Testis (tissue), 3 donors: ENCODE results near the gene NXPE4. TPM values are rescaled to one million over a fixed set of nuclear protein-coding genes. Genes with fewer than 3 reads are reported as not detected.

ENCODE experiments used
- DNase-seq: peaks from one replicate; pipeline ENCODE4 v3.0.0-alpha.2; 2019
- H3K27ac ChIP-seq, 2 donors: fragments of 200-600 bp; sonication (generic); one replicate each; pipeline ENCODE4 v1.5.1; 2019
- H3K27me3 ChIP-seq: fragments of 200-600 bp; sonication (generic); one replicate; pipeline ENCODE4 v1.5.1; 2019
- H3K36me3 ChIP-seq: fragments of 200-600 bp; sonication (generic); one replicate; pipeline ENCODE4 v1.5.1; 2017; ENCODE audit warnings: low read depth; ENCODE audit errors: missing control alignments
- H3K4me1 ChIP-seq: fragments of 200-600 bp; sonication (generic); one replicate; pipeline ENCODE4 v1.5.1; 2019
- H3K4me3 ChIP-seq, 2 donors: fragments of 200-600 bp; sonication (generic); one replicate each; pipeline ENCODE4 v1.5.1; 2017 to 2019
- H3K9me3 ChIP-seq: fragments of 200-600 bp; sonication (generic); one replicate; pipeline ENCODE4 v1.5.1; 2017
- POLR2A ChIP-seq: fragments of 450-650 bp; IDR thresholded peaks from one replicate; pipeline ENCODE4 v1.6.1; 2017; ENCODE audit warnings: antibody characterized with exemption, mild to moderate bottlenecking, moderate library complexity
- WGBS, 2 donors: methylation state at CpG; one replicate each; pipeline ENCODE4 v1.1.5; 2018; 5-methylcytosine and 5-hydroxymethylcytosine counted together
- intact Hi-C: fragments of 100-400 bp; cut with DNase I; formaldehyde crosslinking; loops from one replicate; pipeline ENCODE4 v1.15.1; 2023; ENCODE audit warnings: low total_unique reads
- polyA plus RNA-seq: library from polyadenylated mRNA; stranded (reverse); fragments of 350-450 nt; fragmentation: Illumina TruSeq; extraction: RNeasy Lipid Tissue Mini Kit (QIAGEN cat#74804); gene quantifications from one replicate; pipeline ENCODE4 v1.2.3, GENCODE V29; 2014; ENCODE audit warnings: low read depth, low replicate concordance; ENCODE audit not compliant: insufficient read depth
- total RNA-seq, 2 donors: library from RNA; depleted of rRNA; stranded (reverse); fragments of >200 nt; gene quantifications; one replicate each; pipeline ENCODE4 v1.2.3, GENCODE V29; 2016
- TF ChIP-seq, protein P1 (sequence below), 3 experiments: fragments of 450-650 bp in 2 of 3; fragments of 200-600 bp in 1 of 3; sonication (generic) in 1 of 3; IDR thresholded peaks; one replicate each; pipeline ENCODE4 v1.5.1; 2016 to 2019; ENCODE audit warnings: antibody characterized with exemption in 3 of 3, mild to moderate bottlenecking in 2 of 3, moderate library complexity in 1 of 3

NXPE4 gene
- total and polyA plus RNA-seq, 3 donors from 2014 or later, result not detected

DNA sequence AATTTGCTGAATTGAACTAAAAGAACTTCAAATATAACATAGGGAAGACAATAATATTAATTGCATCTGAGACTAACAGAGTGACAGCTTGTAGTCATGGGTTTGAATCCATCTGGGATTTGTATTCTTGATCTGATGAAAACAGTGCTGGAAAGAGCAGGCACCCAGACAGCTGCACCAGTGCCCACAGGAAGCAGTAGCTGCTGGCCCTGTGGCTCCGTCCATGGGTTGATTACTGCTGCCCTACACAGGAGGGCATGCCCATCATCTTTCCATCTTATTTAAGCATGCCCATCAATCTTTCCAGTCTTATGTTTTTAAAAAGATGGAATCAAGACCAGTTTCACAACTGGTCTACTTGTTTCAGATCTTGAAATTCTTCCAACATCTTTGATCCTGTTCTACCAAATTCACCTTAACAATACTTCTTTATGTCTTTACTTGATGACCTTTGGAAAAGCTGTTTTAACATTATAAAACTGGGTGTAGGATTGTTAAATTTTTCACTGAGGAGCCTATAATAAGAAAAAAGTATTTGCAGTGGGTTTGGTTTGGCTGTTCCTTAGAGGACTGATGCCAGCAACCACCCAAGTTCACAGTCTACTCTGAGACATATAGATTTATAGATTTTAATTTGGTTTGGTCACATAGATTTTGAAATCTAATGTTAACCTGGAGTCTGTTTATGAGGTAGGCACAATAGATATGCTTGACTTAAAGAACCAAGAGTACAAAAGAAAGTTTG lies 761 bp upstream of the NXPE4 start:
- TF ChIP-seq POLR2A, result no peak
- TF ChIP-seq, protein P1, sequence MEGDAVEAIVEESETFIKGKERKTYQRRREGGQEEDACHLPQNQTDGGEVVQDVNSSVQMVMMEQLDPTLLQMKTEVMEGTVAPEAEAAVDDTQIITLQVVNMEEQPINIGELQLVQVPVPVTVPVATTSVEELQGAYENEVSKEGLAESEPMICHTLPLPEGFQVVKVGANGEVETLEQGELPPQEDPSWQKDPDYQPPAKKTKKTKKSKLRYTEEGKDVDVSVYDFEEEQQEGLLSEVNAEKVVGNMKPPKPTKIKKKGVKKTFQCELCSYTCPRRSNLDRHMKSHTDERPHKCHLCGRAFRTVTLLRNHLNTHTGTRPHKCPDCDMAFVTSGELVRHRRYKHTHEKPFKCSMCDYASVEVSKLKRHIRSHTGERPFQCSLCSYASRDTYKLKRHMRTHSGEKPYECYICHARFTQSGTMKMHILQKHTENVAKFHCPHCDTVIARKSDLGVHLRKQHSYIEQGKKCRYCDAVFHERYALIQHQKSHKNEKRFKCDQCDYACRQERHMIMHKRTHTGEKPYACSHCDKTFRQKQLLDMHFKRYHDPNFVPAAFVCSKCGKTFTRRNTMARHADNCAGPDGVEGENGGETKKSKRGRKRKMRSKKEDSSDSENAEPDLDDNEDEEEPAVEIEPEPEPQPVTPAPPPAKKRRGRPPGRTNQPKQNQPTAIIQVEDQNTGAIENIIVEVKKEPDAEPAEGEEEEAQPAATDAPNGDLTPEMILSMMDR (IDR thresholded peaks at IDR 0.05), result no peak
- intact Hi-C loops, result no loop called here
- H3K4me1 ChIP-seq, result no peaks in the 10 kb centered on the region
- no peak overlapping the region for H3K4me3 ChIP-seq
- no peaks in the 10 kb centered on the region for H3K27me3 ChIP-seq
- H3K27ac ChIP-seq, result no peak overlapping the region
- H3K36me3 ChIP-seq, result no peaks in the 10 kb centered on the region
- H3K9me3 ChIP-seq, result no peaks in the 10 kb centered on the region
- no peak for DNase-seq
- WGBS, 2 donors, result 32 to 64% methylated on average over 1 of the region's 1 CpG

DNA sequence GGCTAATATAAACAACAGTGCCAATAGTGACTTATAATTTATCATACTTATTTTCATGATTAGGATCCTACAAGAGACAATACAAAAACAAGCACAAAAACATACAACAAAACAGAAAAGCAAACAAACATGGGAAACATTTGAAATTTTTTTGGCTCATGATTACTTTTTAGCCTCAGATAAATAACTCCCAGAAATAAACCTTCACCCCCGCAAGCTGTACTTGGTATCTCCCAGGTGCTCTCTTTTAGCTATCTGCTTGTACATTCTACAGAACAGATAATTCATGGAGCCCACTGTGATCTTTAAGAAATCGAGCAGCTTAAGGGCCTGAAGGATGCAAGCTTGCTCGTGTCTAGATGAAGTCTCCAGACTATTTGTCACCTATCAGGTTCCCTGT lies 883 bp downstream of the NXPE4 start:
- no peaks in the 10 kb centered on the region for H3K9me3 ChIP-seq
- no peak overlapping the region for H3K27ac ChIP-seq
- H3K4me1 ChIP-seq, result no peaks in the 10 kb centered on the region
- 70 to 76% methylated on average over 3 of the region's 3 CpGs for WGBS, 2 donors
- intact Hi-C loops, result no loop called here
- no peaks in the 10 kb centered on the region for H3K27me3 ChIP-seq
- no peak for DNase-seq
- H3K4me3 ChIP-seq, result no peak overlapping the region
- H3K36me3 ChIP-seq, result no peaks in the 10 kb centered on the region
- TF ChIP-seq, protein P1 (IDR thresholded peaks at IDR 0.05), result no peak
- no peak for TF ChIP-seq POLR2A

DNA sequence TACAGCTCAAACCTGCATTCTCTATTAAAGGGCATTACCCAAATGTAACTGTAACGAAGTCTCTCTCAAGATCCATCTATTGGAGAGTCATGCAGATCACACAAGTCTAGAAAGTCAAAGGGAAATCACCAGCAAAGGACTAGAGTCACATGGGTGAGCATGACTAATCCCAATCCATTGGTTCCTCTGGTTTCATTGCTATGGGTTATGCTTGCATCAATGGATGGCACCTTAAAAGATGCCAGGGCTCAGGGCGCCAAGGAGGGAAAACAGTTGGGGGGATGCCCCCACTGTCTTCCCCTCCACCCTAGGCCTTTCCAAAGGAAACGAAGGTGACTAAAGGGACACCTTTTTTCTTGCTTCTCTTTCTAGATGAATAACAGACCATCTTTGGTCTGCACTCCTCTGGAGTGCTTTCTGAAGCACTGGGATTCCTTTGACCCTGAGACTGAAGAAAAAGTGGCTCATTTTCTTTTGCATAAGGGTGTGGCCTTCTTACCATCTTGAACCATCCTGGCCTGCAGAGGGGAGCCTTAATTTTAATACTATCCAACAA lies 8.1 kb downstream of the NXPE4 start:
- no peak for DNase-seq
- TF ChIP-seq, protein P1 (IDR thresholded peaks at IDR 0.05), result no peak
- no peak for TF ChIP-seq POLR2A
- Histone ChIP-seq H3K27ac (no peak overlapping the region), H3K4me1 (no peaks in the 10 kb centered on the region), H3K36me3 (no peaks in the 10 kb centered on the region), H3K4me3 (no peak overlapping the region), H3K27me3 (no peaks in the 10 kb centered on the region), H3K9me3 (peaks cover 2% of the 10 kb centered on the region)
- intact Hi-C loops, result no loop called here
- WGBS, 2 donors, result 81 to 92% methylated on average over 3 of the region's 3 CpGs

DNA sequence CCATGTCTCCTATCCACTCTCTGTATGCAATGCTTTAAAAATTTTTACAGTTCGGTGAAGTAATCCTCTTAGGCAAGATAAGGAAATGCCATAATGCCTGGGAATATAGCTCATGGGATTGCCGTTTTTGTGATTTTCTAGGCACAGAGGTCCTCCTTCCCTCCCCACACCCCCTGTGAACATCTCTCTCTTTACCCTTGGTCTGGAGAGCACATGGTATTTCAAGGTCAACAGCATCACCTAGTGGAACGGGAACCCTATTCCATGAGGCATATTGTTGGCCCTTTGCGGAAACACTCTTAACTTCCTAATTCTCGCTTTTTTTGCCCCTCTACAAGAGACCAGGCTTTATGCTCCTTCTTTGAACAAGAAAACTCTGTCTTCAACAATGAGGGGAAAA lies 8.8 kb downstream of the NXPE4 start:
- TF ChIP-seq, protein P1 (IDR thresholded peaks at IDR 0.05), result no peak
- TF ChIP-seq POLR2A, result no peak
- Histone ChIP-seq H3K27me3 (no peaks in the 10 kb centered on the region), H3K36me3 (no peaks in the 10 kb centered on the region), H3K4me1 (no peaks in the 10 kb centered on the region), H3K4me3 (no peak overlapping the region), H3K9me3 (peaks cover 2% of the 10 kb centered on the region), H3K27ac (no peak overlapping the region)
- DNase-seq, result no peak
- intact Hi-C loops, result no loop called here
- 85 to 89% methylated on average over 5 of the region's 5 CpGs for WGBS, 2 donors

DNA sequence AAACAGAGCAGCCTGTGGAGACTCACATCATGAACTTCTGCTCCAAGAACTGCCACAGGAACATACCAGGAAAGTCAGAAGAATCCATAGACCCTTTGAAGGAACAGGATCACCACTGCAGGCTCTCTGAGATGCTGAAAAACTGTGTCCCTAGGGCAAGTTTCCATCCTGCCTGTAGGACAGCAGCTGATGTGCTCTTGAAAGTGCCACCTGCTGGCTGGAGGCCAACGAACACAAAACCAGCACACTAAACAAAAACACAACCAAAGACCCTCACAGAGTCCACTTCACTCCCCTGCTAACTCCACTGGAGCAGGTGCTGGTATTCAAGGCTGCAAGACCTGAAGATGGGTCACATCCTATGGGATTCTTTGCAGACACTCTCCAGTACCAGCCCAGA lies 23.9 kb downstream of the NXPE4 start:
- Histone ChIP-seq H3K36me3 (no peaks in the 10 kb centered on the region), H3K9me3 (no peaks in the 10 kb centered on the region), H3K27me3 (no peaks in the 10 kb centered on the region), H3K4me3 (no peak overlapping the region), H3K4me1 (no peaks in the 10 kb centered on the region), H3K27ac (no peak overlapping the region)
- TF ChIP-seq POLR2A, result no peak
- TF ChIP-seq, protein P1 (IDR thresholded peaks at IDR 0.05), result no peak
- intact Hi-C loops, result no loop called here
- 50 to 70% methylated on average over 1 of the region's 1 CpG for WGBS, 2 donors
- DNase-seq, result no peak
